Measurements from ENCODE around the gene ISL2. TPM values are rescaled to one million over a fixed set of nuclear protein-coding genes. Genes with fewer than 3 reads are reported as not detected.

The ISL2 gene
- total and polyA plus RNA-seq, 2 of the 13 experiments (the other 11 are each of a cell fraction or from before 2014, with no cell fraction given), result 4.3 to 5.1 TPM

- TF ChIP-seq JDP2 (CRISPR knock-in tag; IDR thresholded peaks at IDR 0.05; ENCODE audit: borderline replicate concordance) (no peak), RBAK (CRISPR knock-in tag; IDR thresholded peaks at IDR 0.05) (no peak), HDAC2 (CRISPR knock-in tag; IDR thresholded peaks at IDR 0.05) (peak; percentile 73), SAP130 (CRISPR knock-in tag; IDR thresholded peaks at IDR 0.05; ENCODE audit: low read depth) (peak; percentile 93), ZNF136 (CRISPR knock-in tag; IDR thresholded peaks at IDR 0.05; ENCODE audit: low read depth) (0 out of 2 replicates have a peak, but pooled peaks have one; percentile 65), MAF1 (CRISPR knock-in tag; IDR thresholded peaks at IDR 0.05; ENCODE audit: borderline replicate concordance) (no peak; the same call in 1 of the 2 replicates), NFE2L2 (IDR thresholded peaks at IDR 0.05; ENCODE audit: low read length) (no peak), ZNF567 (CRISPR knock-in tag; IDR thresholded peaks at IDR 0.05; ENCODE audit: borderline replicate concordance) (0 out of 2 replicates have a peak, but pooled peaks have one; percentile 79), ZNF224 (CRISPR knock-in tag; IDR thresholded peaks at IDR 0.05) (0 out of 2 replicates have a peak, but pooled peaks have one; percentile 21), GATAD1 (CRISPR knock-in tag; IDR thresholded peaks at IDR 0.05) (peak; percentile 83), ZNF777 (CRISPR knock-in tag; IDR thresholded peaks at IDR 0.05) (peak; percentile 40; the same call in 1 of the 2 replicates), MED8 (CRISPR knock-in tag; IDR thresholded peaks at IDR 0.05; ENCODE audit: insufficient replicate concordance) (no peak), ZNF709 (CRISPR knock-in tag; IDR thresholded peaks at IDR 0.05) (peak; percentile 95), SALL1 (CRISPR knock-in tag; IDR thresholded peaks at IDR 0.05) (peak; percentile 91)
- TF ChIP-seq, protein P1, sequence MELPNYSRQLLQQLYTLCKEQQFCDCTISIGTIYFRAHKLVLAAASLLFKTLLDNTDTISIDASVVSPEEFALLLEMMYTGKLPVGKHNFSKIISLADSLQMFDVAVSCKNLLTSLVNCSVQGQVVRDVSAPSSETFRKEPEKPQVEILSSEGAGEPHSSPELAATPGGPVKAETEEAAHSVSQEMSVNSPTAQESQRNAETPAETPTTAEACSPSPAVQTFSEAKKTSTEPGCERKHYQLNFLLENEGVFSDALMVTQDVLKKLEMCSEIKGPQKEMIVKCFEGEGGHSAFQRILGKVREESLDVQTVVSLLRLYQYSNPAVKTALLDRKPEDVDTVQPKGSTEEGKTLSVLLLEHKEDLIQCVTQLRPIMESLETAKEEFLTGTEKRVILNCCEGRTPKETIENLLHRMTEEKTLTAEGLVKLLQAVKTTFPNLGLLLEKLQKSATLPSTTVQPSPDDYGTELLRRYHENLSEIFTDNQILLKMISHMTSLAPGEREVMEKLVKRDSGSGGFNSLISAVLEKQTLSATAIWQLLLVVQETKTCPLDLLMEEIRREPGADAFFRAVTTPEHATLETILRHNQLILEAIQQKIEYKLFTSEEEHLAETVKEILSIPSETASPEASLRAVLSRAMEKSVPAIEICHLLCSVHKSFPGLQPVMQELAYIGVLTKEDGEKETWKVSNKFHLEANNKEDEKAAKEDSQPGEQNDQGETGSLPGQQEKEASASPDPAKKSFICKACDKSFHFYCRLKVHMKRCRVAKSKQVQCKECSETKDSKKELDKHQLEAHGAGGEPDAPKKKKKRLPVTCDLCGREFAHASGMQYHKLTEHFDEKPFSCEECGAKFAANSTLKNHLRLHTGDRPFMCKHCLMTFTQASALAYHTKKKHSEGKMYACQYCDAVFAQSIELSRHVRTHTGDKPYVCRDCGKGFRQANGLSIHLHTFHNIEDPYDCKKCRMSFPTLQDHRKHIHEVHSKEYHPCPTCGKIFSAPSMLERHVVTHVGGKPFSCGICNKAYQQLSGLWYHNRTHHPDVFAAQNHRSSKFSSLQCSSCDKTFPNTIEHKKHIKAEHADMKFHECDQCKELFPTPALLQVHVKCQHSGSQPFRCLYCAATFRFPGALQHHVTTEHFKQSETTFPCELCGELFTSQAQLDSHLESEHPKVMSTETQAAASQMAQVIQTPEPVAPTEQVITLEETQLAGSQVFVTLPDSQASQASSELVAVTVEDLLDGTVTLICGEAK (IDR thresholded peaks at IDR 0.05), result no peak
- TF ChIP-seq, protein P1 (CRISPR knock-in tag; IDR thresholded peaks at IDR 0.05), result peak; percentile 90
- TF ChIP-seq, protein P2, sequence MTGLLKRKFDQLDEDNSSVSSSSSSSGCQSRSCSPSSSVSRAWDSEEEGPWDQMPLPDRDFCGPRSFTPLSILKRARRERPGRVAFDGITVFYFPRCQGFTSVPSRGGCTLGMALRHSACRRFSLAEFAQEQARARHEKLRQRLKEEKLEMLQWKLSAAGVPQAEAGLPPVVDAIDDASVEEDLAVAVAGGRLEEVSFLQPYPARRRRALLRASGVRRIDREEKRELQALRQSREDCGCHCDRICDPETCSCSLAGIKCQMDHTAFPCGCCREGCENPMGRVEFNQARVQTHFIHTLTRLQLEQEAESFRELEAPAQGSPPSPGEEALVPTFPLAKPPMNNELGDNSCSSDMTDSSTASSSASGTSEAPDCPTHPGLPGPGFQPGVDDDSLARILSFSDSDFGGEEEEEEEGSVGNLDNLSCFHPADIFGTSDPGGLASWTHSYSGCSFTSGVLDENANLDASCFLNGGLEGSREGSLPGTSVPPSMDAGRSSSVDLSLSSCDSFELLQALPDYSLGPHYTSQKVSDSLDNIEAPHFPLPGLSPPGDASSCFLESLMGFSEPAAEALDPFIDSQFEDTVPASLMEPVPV (CRISPR knock-in tag; IDR thresholded peaks at IDR 0.05), result peak; percentile 83
These were observed 25.2 kb upstream of the ISL2 start, which contains the start of gene ETFA (continued) for GRCh38 chr15:76311100-76311953.
